HG03135 (cell line): Measurements from ENCODE around the gene SFSWAP.
"Not testable (repeated sequence)": the region's sequence is repeated elsewhere in the genome, so short reads cannot be mapped to it uniquely, and the experiment has no call there.

Source experiments
- ATAC-seq: cut with Tn5 transposase; IDR thresholded peaks from one replicate; pipeline ENCODE4 v1.9.1; 2021; ENCODE audit warnings: mild to moderate bottlenecking, moderate library complexity; ENCODE audit not compliant: unreplicated experiment

Gene SFSWAP

GRCh38 chr12:131679186-131679585 lies 31.7 kb upstream of the SFSWAP start:
- ATAC-seq = not testable (repeated sequence)

- not testable (repeated sequence) for ATAC-seq
Measured at GRCh38 chr12:131679816-131680215, 31.1 kb upstream of the SFSWAP start.

- not testable (repeated sequence) for ATAC-seq
Measured at GRCh38 chr12:131680392-131681256, 30.3 kb upstream of the SFSWAP start.

- ATAC-seq = no peak
Measured at GRCh38 chr12:131681257-131681620, 29.7 kb upstream of the SFSWAP start.

- ATAC-seq = not testable (repeated sequence)
Measured at GRCh38 chr12:131681746-131682509, 29.0 kb upstream of the SFSWAP start.

- ATAC-seq = no peak
Measured at GRCh38 chr12:131682510-131682895, 28.4 kb upstream of the SFSWAP start.

GRCh38 chr12:131683266-131684014 lies 27.4 kb upstream of the SFSWAP start:
- no peak for ATAC-seq

- ATAC-seq = no peak
Measured at GRCh38 chr12:131684015-131684725, 26.7 kb upstream of the SFSWAP start.

- no peak for ATAC-seq
Measured at GRCh38 chr12:131687346-131688125, 23.4 kb upstream of the SFSWAP start.

GRCh38 chr12:131688131-131688844 lies 22.6 kb upstream of the SFSWAP start:
- no peak for ATAC-seq

GRCh38 chr12:131688845-131689154 lies 22.1 kb upstream of the SFSWAP start:
- ATAC-seq = no peak

GRCh38 chr12:131690320-131690719 lies 20.6 kb upstream of the SFSWAP start:
- ATAC-seq = no peak

GRCh38 chr12:131692431-131692830 lies 18.5 kb upstream of the SFSWAP start:
- ATAC-seq = no peak

- ATAC-seq = no peak
Measured at GRCh38 chr12:131693149-131693548, 17.7 kb upstream of the SFSWAP start.

GRCh38 chr12:131694116-131694838 lies 16.6 kb upstream of the SFSWAP start:
- no peak for ATAC-seq

- ATAC-seq = no peak
Measured at GRCh38 chr12:131695968-131696367, 14.9 kb upstream of the SFSWAP start.

GRCh38 chr12:131698286-131698685 lies 12.6 kb upstream of the SFSWAP start:
- ATAC-seq = no peak

- ATAC-seq = no peak
Measured at GRCh38 chr12:131699434-131699833, 11.5 kb upstream of the SFSWAP start.

- ATAC-seq = no peak
Measured at GRCh38 chr12:131700271-131700670, 10.6 kb upstream of the SFSWAP start.
